ENCODE data around the gene C21orf91. TPM values are rescaled to one million over a fixed set of nuclear protein-coding genes. Genes with fewer than 3 reads are reported as not detected.

Gene C21orf91
- total RNA-seq, 1 experiment from 2014 or later = 49.2 TPM

DNA sequence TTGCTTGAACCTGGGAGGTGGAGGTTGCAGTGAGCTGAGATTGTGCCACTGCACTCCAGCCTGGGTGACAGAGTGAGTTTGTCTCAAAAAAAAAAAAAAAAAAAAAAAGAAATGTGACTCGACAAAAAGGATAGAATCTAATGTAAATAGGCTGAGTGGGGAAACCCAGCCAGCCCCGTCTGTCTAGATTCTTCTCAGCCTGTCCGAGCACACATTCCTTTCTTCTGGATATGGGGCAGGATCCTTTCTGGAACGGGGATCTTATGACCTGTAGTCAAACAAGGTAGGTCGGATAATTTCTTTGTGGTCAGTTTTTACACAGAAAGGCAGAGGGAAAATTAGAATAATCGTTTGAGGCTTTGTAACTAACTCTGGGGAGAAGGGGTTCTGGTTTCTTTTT lies 74.1 kb downstream of the C21orf91 start:
- Histone ChIP-seq H2AK5ac (ENCODE audit: insufficient read length, low read length) (no peak overlapping the region), H2BK20ac (ENCODE audit: low read depth, low read length, poor library complexity, severe bottlenecking) (no peak overlapping the region), H2BK15ac (ENCODE audit: low read depth, low read length) (no peak overlapping the region), H3K18ac (ENCODE audit: insufficient read length, low read depth, low read length) (no peak overlapping the region), H2BK120ac (ENCODE audit: low read depth, low read length, poor library complexity, severe bottlenecking) (no peak overlapping the region), H4K8ac (replicated peaks; ENCODE audit: insufficient read length, low read depth, low read length) (no peak overlapping the region), H3K79me1 (ENCODE audit: insufficient read depth, low read depth, low read length, poor library complexity, severe bottlenecking) (no peaks in the 10 kb centered on the region), H3K23me2 (ENCODE audit: insufficient read length, low read depth, low read length, poor library complexity, severe bottlenecking) (no peaks in the 10 kb centered on the region), H2BK5ac (ENCODE audit: insufficient read length, low read length) (no peak overlapping the region), H3K4me1 (ENCODE audit: insufficient read depth, low read length) (no peaks in the 10 kb centered on the region), H3T11ph (ENCODE audit: low read length) (no peak overlapping the region), H3K27ac (ENCODE audit: insufficient read length, low read depth, low read length) (no peak overlapping the region), H3K9me3 (ENCODE audit: control insufficient read depth, low read depth, low read length) (no peaks in the 10 kb centered on the region), H3K9ac (ENCODE audit: extremely low read depth, insufficient read length, low read length) (no peak overlapping the region), H3K14ac (ENCODE audit: insufficient read depth, low read length) (no peak overlapping the region), H4K20me1 (ENCODE audit: control insufficient read depth, insufficient read depth, insufficient read length) (no peaks in the 10 kb centered on the region), H3K23ac (ENCODE audit: insufficient read length, low read depth, low read length) (no peak overlapping the region), H2AFZ (ENCODE audit: low read length) (no peak overlapping the region), H3K56ac (ENCODE audit: insufficient read length, low read depth, low read length) (no peak overlapping the region), H4K91ac (ENCODE audit: insufficient read length, low read depth, low read length) (no peak overlapping the region), H3K27me3 (ENCODE audit: insufficient read depth, low read length) (no peaks in the 10 kb centered on the region), H2BK12ac (ENCODE audit: insufficient read length, low read depth, low read length) (no peak overlapping the region), H3K79me2 (ENCODE audit: insufficient read depth, low read length) (no peaks in the 10 kb centered on the region), H4K5ac (ENCODE audit: insufficient read length, low read depth, low read length) (no peak overlapping the region), H3K4me2 (ENCODE audit: insufficient read depth, insufficient read length, low read length) (no peak overlapping the region), H3K4ac (ENCODE audit: low read depth, low read length) (no peak overlapping the region)
- Mint-ChIP-seq H3K27me3 (ENCODE audit: low read depth) (no peaks in the 10 kb centered on the region), H3K4me1 (no peaks in the 10 kb centered on the region), H3K9me3 (peaks cover 18 to 21% of the 10 kb centered on the region in 2 experiments), H3K36me3 (ENCODE audit: insufficient read depth in 1 of 3, low read depth in 3 of 3) (peaks cover 2 to 21% (median 4%) of the 10 kb centered on the region in 3 experiments; a peak in 5 of 7 replicates), H3K4me3 (no peak overlapping the region), H3K27ac (no peak overlapping the region)
- no peak for TF ChIP-seq CTCF (conservative IDR thresholded peaks at IDR 0.05)
- no peak for DNase-seq
- WGBS (ENCODE audit: extremely low coverage, insufficient read length, low lambda C conversion rate) = no CpG with 5 or more reads among the region's 6 CpGs

Measured in H9 (cell line).